ENCODE measurements around the gene RGS9.

DNA sequence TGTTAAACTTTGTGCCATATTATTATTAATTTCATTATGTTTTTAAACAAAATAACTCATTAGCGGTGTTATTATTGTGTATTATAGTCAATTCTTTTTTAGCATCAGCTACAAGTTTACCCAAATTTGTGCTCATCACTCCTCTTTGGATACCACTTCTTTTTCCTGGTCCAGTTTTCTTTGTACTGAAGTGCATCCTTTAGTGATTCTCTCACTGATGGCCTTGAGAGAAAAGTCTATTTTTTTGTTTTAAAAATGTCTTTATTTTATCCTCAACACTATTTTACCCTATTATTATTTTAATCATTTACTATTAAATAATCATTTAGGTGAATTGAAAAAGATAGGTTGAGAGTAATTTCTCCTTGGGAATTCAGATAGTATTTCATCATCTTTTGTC is 99.2 kb downstream of the RGS9 start:
- TF ChIP-seq, protein P1, sequence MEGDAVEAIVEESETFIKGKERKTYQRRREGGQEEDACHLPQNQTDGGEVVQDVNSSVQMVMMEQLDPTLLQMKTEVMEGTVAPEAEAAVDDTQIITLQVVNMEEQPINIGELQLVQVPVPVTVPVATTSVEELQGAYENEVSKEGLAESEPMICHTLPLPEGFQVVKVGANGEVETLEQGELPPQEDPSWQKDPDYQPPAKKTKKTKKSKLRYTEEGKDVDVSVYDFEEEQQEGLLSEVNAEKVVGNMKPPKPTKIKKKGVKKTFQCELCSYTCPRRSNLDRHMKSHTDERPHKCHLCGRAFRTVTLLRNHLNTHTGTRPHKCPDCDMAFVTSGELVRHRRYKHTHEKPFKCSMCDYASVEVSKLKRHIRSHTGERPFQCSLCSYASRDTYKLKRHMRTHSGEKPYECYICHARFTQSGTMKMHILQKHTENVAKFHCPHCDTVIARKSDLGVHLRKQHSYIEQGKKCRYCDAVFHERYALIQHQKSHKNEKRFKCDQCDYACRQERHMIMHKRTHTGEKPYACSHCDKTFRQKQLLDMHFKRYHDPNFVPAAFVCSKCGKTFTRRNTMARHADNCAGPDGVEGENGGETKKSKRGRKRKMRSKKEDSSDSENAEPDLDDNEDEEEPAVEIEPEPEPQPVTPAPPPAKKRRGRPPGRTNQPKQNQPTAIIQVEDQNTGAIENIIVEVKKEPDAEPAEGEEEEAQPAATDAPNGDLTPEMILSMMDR (IDR thresholded peaks at IDR 0.05 in 8 of 11, conservative IDR thresholded peaks at IDR 0.05 in 3 of 11): no peak
- TF ChIP-seq POLR2AphosphoS5 (IDR thresholded peaks at IDR 0.05) (no peak), POLR2A (IDR thresholded peaks at IDR 0.05) (no peak)

Measured in spleen (tissue), 7 donors.